Measurements from ENCODE around the gene HBD.
"Not testable (repeated sequence)": the region's sequence is repeated elsewhere in the genome, so short reads cannot be mapped to it uniquely, and the experiment has no call there.

The HBD gene

GRCh38 chr11:5272395-5273017, 38.2 kb upstream of the HBD start:
- H3K4me1 ChIP-seq (ENCODE audit: control insufficient read depth, insufficient read depth, low read length) = no peaks in the 10 kb centered on the region
- H3K4me3 ChIP-seq (ENCODE audit: low read length) = no peak overlapping the region
- no peaks in the 10 kb centered on the region for H3K36me3 ChIP-seq (ENCODE audit: control insufficient read depth, insufficient read depth, low read length, severe bottlenecking)
- no peak overlapping the region for H3K9ac ChIP-seq (ENCODE audit: low read length)
- no peak for DNase-seq (ENCODE audit: low read depth)
- no peaks in the 10 kb centered on the region for H3K9me3 ChIP-seq (ENCODE audit: control insufficient read depth, low read length)
- no peaks in the 10 kb centered on the region for H3K27me3 ChIP-seq (replicated peaks; ENCODE audit: control insufficient read depth, insufficient read depth, low read length)

GRCh38 chr11:5269715-5270147, 35.4 kb upstream of the HBD start, which contains the start of gene HBE1:
HBE1 (minus strand) TSS chr11:5269945; CDS start chr11:5269890, 55 bp downstream.
- Histone ChIP-seq H3K36me3 (ENCODE audit: control insufficient read depth, insufficient read depth, low read length, severe bottlenecking) (no peaks in the 10 kb centered on the region), H3K9me3 (ENCODE audit: control insufficient read depth, low read length) (no peaks in the 10 kb centered on the region), H3K4me3 (ENCODE audit: low read length) (no peak within 1 kb of the TSS), H3K4me1 (ENCODE audit: control insufficient read depth, insufficient read depth, low read length) (no peaks in the 10 kb centered on the region), H3K27me3 (replicated peaks; ENCODE audit: control insufficient read depth, insufficient read depth, low read length) (no peaks in the 10 kb centered on the region), H3K9ac (ENCODE audit: low read length) (no peak within 1 kb of the TSS)
- no peak for DNase-seq (ENCODE audit: low read depth)

- Histone ChIP-seq H3K36me3 (ENCODE audit: control insufficient read depth, insufficient read depth, low read length, severe bottlenecking) (no peaks in the 10 kb centered on the region), H3K4me3 (ENCODE audit: low read length) (no peak overlapping the region), H3K27me3 (replicated peaks; ENCODE audit: control insufficient read depth, insufficient read depth, low read length) (no peaks in the 10 kb centered on the region), H3K9ac (ENCODE audit: low read length) (no peak overlapping the region), H3K9me3 (ENCODE audit: control insufficient read depth, low read length) (no peaks in the 10 kb centered on the region), H3K4me1 (ENCODE audit: control insufficient read depth, insufficient read depth, low read length) (no peaks in the 10 kb centered on the region)
- DNase-seq (ENCODE audit: low read depth) = no peak
Measured at GRCh38 chr11:5267033-5267563, 32.8 kb upstream of the HBD start.

- Histone ChIP-seq H3K4me3 (ENCODE audit: low read length) (no peak overlapping the region), H3K9ac (ENCODE audit: low read length) (no peak overlapping the region), H3K9me3 (ENCODE audit: control insufficient read depth, low read length) (no peaks in the 10 kb centered on the region), H3K36me3 (ENCODE audit: control insufficient read depth, insufficient read depth, low read length, severe bottlenecking) (no peaks in the 10 kb centered on the region), H3K4me1 (ENCODE audit: control insufficient read depth, insufficient read depth, low read length) (no peaks in the 10 kb centered on the region), H3K27me3 (replicated peaks; ENCODE audit: control insufficient read depth, insufficient read depth, low read length) (no peaks in the 10 kb centered on the region)
- no peak for DNase-seq (ENCODE audit: low read depth)
Measured at GRCh38 chr11:5266609-5267008, 32.3 kb upstream of the HBD start.

GRCh38 chr11:5265832-5266231, 31.5 kb upstream of the HBD start:
- no peak overlapping the region for H3K9ac ChIP-seq (ENCODE audit: low read length)
- no peaks in the 10 kb centered on the region for H3K27me3 ChIP-seq (replicated peaks; ENCODE audit: control insufficient read depth, insufficient read depth, low read length)
- no peak overlapping the region for H3K4me3 ChIP-seq (ENCODE audit: low read length)
- no peaks in the 10 kb centered on the region for H3K4me1 ChIP-seq (ENCODE audit: control insufficient read depth, insufficient read depth, low read length)
- H3K9me3 ChIP-seq (ENCODE audit: control insufficient read depth, low read length) = no peaks in the 10 kb centered on the region
- H3K36me3 ChIP-seq (ENCODE audit: control insufficient read depth, insufficient read depth, low read length, severe bottlenecking) = no peaks in the 10 kb centered on the region
- DNase-seq (ENCODE audit: low read depth) = no peak

- Histone ChIP-seq H3K9me3 (ENCODE audit: control insufficient read depth, low read length) (peaks cover 3% of the 10 kb centered on the region), H3K27me3 (replicated peaks; ENCODE audit: control insufficient read depth, insufficient read depth, low read length) (no peaks in the 10 kb centered on the region), H3K4me3 (ENCODE audit: low read length) (no peak overlapping the region), H3K9ac (ENCODE audit: low read length) (no peak overlapping the region), H3K4me1 (ENCODE audit: control insufficient read depth, insufficient read depth, low read length) (peaks cover 8% of the 10 kb centered on the region), H3K36me3 (ENCODE audit: control insufficient read depth, insufficient read depth, low read length, severe bottlenecking) (no peaks in the 10 kb centered on the region)
- DNase-seq (ENCODE audit: low read depth) = no peak
Measured at GRCh38 chr11:5258543-5259262, 24.4 kb upstream of the HBD start.

- H3K4me3 ChIP-seq (ENCODE audit: low read length) = no peak overlapping the region
- no peak for DNase-seq (ENCODE audit: low read depth)
- peaks cover 3% of the 10 kb centered on the region for H3K9me3 ChIP-seq (ENCODE audit: control insufficient read depth, low read length)
- no peak overlapping the region for H3K9ac ChIP-seq (ENCODE audit: low read length)
- H3K27me3 ChIP-seq (replicated peaks; ENCODE audit: control insufficient read depth, insufficient read depth, low read length) = peaks cover 8% of the 10 kb centered on the region
- no peaks in the 10 kb centered on the region for H3K36me3 ChIP-seq (ENCODE audit: control insufficient read depth, insufficient read depth, low read length, severe bottlenecking)
- H3K4me1 ChIP-seq (ENCODE audit: control insufficient read depth, insufficient read depth, low read length) = peaks cover 8% of the 10 kb centered on the region
Measured at GRCh38 chr11:5257296-5257695, 23.0 kb upstream of the HBD start.

- H3K36me3 ChIP-seq (ENCODE audit: control insufficient read depth, insufficient read depth, low read length, severe bottlenecking); H3K9me3 ChIP-seq (ENCODE audit: control insufficient read depth, low read length); H3K4me1 ChIP-seq (ENCODE audit: control insufficient read depth, insufficient read depth, low read length); H3K9ac ChIP-seq (ENCODE audit: low read length); H3K4me3 ChIP-seq (ENCODE audit: low read length): not testable (repeated sequence)
- peak; percentile 69 for DNase-seq (ENCODE audit: low read depth)
- H3K27me3 ChIP-seq (replicated peaks; ENCODE audit: control insufficient read depth, insufficient read depth, low read length) = peaks cover 13% of the 10 kb centered on the region
Measured at GRCh38 chr11:5254646-5255413, 20.5 kb upstream of the HBD start, which contains the start of gene HBG2. HBG2 (minus strand) TSS chr11:5254781; CDS start chr11:5254728, 53 bp downstream.

GRCh38 chr11:5254023-5254422, 19.7 kb upstream of the HBD start:
- not testable (repeated sequence) for H3K4me3 ChIP-seq (ENCODE audit: low read length); H3K36me3 ChIP-seq (ENCODE audit: control insufficient read depth, insufficient read depth, low read length, severe bottlenecking); H3K9ac ChIP-seq (ENCODE audit: low read length); H3K9me3 ChIP-seq (ENCODE audit: control insufficient read depth, low read length); DNase-seq (ENCODE audit: low read depth); H3K4me1 ChIP-seq (ENCODE audit: control insufficient read depth, insufficient read depth, low read length)
- H3K27me3 ChIP-seq (replicated peaks; ENCODE audit: control insufficient read depth, insufficient read depth, low read length) = peaks cover 13% of the 10 kb centered on the region

GRCh38 chr11:5253440-5253839, 19.2 kb upstream of the HBD start:
- not testable (repeated sequence) for H3K9ac ChIP-seq (ENCODE audit: low read length); H3K36me3 ChIP-seq (ENCODE audit: control insufficient read depth, insufficient read depth, low read length, severe bottlenecking); DNase-seq (ENCODE audit: low read depth); H3K9me3 ChIP-seq (ENCODE audit: control insufficient read depth, low read length); H3K4me3 ChIP-seq (ENCODE audit: low read length); H3K4me1 ChIP-seq (ENCODE audit: control insufficient read depth, insufficient read depth, low read length)
- peaks cover 13% of the 10 kb centered on the region for H3K27me3 ChIP-seq (replicated peaks; ENCODE audit: control insufficient read depth, insufficient read depth, low read length)

- H3K9me3 ChIP-seq (ENCODE audit: control insufficient read depth, low read length) = no peaks in the 10 kb centered on the region
- no peak overlapping the region for H3K9ac ChIP-seq (ENCODE audit: low read length)
- peaks cover 13% of the 10 kb centered on the region for H3K27me3 ChIP-seq (replicated peaks; ENCODE audit: control insufficient read depth, insufficient read depth, low read length)
- H3K36me3 ChIP-seq (ENCODE audit: control insufficient read depth, insufficient read depth, low read length, severe bottlenecking) = no peaks in the 10 kb centered on the region
- H3K4me3 ChIP-seq (ENCODE audit: low read length) = no peak overlapping the region
- peaks cover 8% of the 10 kb centered on the region for H3K4me1 ChIP-seq (ENCODE audit: control insufficient read depth, insufficient read depth, low read length)
- no peak for DNase-seq (ENCODE audit: low read depth)
Measured at GRCh38 chr11:5252919-5253265, 18.6 kb upstream of the HBD start.
